IPS-NIHi7 (cell line): ENCODE measurements around the gene ATP2C1.
"Not testable (repeated sequence)": the region's sequence is repeated elsewhere in the genome, so short reads cannot be mapped to it uniquely, and the experiment has no call there.

Experiments used
- DNase-seq: peaks from one replicate; pipeline ENCODE4 v3.0.0; 2012; ENCODE audit warnings: mixed read lengths; ENCODE audit errors: extremely low spot score

The ATP2C1 gene

DNA sequence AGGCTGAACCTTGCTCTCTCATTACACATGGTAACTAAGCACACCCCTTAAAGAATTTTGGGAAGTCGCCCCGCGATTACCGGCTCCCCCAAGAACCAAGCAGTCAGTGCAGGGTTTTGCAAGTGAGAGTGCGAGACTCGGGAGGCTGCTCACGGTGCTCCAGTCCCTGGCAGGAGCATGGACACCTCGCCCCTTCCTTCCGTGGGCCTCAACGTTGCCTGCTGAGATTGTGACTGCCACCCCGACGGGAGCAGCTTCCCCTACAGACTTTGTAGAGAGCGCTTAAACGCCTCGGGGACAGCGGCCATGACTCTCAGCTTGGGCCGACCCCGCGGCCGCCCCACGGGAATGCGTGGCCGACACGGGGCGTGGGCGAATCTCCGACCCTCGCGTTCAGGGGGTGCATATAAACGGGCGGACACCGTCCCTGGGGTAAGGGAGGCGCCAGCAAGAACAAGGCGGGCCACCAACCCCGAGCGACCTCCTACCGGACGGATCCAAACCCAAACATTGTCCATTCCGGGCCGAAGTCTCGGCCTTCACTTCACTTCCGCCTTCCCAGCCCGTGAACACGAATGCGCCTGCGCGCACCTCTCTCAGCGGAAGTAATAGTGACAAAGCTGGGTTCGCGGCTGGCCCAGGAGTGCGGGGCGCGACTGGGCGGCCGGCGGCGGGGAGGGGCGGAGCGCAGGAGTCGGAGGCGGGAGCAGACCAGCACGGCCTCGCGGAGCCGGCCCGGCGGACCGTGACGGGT, at the start of gene ATP2C1:
Gene ATP2C1, plus strand, starts transcription at position 709 of the 754 bp plus-strand sequence. CDS start 686 bp downstream, outside the sequence.
- DNase-seq, result peak; percentile 93

DNA sequence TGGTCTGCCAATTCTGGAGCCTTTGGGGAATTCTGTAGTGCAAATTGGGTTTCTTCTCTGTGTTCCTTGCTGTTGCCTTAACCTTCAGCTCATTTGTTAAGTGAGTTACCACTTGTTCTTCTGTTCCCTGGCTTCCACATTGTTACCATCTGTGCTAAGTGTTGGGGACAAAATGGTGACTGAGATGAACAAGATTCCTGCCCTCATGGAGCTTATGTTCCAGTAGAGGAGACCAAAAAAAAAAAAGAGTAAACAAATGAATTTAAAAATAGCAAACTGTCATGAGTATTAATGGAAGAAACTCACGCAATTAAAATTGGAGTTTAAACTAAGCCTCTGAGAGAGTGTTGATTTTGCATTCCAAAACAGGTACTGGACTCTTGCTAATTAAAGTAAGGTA, 49.4 kb upstream of the ATP2C1 start:
- DNase-seq, result no peak

DNA sequence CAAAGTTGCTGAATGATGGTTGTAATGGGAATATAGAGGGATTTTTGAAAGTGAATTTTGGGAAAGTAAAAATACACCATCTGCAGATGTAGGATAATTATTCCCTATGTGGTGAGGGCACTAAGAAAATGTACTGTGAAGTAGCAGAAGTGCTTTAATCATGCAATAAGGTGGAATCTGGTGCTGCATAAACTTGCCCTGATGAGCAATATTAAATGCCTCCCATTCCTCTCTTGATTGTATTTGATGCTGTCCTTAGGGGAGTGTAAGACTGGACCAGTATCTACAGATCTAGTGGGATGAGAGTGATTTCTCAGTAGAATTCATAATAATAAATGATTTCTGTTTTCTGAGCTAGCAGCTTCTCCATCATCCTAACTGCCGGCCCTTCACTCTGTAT, 47.7 kb upstream of the ATP2C1 start:
- DNase-seq, result no peak

- no peak for DNase-seq
Measured at GRCh38 chr3:130849091-130849552, 44.8 kb upstream of the ATP2C1 start.

- DNase-seq, result no peak
Measured at GRCh38 chr3:130850044-130850797, 43.7 kb upstream of the ATP2C1 start.

GRCh38 chr3:130850843-130851242, 43.0 kb upstream of the ATP2C1 start:
- DNase-seq, result no peak

DNA sequence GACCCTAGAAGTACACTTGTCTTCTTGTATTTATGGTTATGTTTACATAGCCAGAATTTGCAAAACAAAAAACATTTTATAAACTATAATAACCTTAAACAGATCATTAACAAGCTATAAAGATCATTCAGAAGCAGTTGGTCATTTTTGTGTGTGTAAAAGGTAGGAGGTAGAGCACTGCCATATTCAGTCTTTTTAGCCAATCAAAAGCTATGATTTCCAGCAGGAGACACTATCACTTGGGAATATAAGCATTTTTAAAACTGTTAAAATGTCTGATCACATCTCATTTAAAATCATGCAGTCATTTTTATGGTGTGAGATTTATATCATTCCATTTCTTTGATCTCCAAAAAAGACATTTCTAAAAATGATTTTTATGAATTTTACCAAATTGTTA, 42.6 kb upstream of the ATP2C1 start:
- no peak for DNase-seq

DNA sequence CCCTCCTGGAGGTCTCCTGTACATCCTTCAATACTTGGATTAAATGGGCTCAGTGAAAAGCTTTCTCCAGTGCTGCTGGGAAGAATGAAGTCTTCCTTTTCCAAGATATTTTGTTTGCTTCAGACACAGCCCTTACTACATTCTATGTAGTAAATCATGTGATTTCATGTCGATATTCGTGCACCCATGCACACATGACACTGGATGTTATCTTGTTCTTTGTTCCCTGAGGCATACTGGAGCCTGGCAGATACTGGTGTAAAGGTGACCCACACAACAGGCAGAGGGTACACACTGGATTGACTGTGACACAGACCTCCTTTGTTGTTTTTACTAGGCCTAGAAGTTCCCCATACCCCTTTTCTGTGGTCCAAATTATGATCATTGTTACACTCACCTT, 40.3 kb upstream of the ATP2C1 start:
- no peak for DNase-seq

GRCh38 chr3:130854208-130854864, 39.5 kb upstream of the ATP2C1 start:
- DNase-seq, result no peak

DNA sequence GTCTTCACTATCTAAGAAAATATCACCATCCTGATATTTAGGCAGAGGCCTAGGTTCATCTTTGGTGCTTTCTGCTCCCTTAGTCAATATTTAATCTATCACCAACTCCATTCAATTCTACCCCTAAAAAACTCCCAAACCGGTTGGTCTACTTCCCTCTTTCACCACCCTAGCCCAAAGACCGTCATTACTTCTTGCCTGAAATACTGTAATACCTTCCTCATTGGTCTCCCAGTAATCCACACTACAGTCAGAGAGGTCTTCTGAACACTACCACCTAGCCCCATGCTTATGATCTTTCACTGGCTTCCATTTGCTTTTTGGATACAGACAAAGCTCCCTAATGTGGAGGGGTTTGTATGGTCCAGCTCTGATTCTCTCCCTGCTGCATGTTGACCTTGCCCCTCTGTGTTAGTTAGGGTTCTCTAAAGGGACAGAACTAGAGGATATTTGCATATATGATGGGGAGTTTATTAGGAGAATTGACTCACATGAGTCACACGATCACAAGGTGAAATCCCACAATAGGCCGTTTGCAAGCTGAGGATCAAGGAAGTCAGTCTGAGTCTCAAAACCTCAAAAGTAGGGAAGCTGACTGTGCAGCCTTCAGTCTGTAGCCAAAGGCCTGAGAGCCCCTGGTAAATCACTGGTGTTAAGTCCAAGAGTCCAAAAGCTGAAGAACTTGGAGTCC, 36.4 kb upstream of the ATP2C1 start:
- no peak for DNase-seq

DNA sequence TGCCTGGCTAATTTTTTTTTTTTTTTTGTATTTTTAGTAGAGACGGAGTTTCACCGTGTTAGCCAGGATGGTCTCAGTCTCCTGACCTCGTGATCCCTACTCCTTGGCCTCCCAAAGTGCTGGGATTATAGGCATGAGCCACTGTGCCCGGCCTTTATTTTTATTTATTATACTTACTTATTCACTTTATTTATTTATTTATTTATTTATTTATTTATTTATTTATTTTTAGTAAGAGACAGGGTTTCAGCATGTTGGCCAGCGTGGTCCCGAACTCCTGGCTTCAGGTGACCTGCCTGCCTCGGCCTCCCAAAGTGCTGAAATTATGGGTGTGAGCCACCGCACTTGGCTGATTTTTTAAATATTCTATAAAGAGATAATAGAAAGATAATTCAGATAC, 31.8 kb upstream of the ATP2C1 start:
- DNase-seq, result not testable (repeated sequence)

GRCh38 chr3:130865489-130865888, 28.4 kb upstream of the ATP2C1 start:
- no peak for DNase-seq

- DNase-seq, result no peak
Measured at GRCh38 chr3:130866327-130866726, 27.6 kb upstream of the ATP2C1 start.

DNA sequence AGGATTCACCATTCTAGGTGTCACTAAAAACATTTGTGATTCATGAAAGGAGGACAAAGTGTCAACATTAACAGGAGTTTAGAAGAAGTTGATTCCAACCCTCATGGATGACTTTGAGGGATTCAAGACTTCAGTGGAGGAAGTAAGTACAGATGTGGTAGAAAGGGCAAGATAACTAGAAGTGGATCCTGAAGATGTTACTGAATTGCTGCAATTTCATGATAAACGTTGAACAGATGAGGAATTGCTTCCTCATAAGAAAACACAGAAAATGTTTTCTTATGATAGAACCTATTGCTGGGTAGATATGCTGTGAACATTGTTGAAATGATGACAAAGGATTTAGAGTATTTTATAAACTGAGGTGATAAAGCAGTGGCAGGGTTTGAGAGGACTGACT, 23.5 kb upstream of the ATP2C1 start:
- no peak for DNase-seq

DNA sequence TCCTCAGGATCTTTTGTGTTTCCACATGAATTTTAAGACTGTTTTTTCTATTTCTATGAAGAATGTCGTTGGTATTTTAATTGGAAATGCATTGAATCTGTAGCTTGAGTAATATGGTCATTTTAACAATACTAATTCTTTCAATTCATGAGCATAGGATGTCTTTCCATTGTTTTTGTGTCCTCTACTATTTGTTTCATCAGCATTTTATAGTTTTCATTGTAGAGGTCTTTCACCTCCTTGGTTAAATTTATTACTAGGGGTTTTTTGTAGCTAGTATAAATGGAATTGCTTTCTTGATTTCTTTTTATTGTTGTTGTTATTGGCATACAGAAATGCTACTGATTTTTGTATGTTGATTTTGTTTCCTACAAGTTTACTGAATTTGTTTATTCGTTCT, 17.3 kb upstream of the ATP2C1 start:
- DNase-seq, result no peak

DNA sequence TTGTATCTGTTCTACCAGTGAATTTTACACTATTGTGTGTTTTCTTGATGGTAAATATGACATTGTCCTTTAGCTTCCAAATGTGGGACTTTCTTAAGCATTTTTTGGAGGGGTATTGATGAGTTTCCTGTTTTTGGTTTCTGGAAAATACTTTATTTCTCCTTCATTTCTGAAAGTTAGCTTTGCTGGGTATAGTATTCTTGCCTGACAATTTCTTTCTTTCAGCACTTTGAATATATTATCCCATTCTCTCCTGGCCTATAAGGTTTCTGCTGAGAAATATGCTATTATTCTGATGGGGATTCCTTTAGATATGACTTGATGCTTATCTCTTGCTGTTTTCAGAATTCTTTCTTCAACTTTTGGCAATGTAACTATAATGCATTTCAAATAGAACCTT, 15.4 kb upstream of the ATP2C1 start:
- DNase-seq, result no peak

DNA sequence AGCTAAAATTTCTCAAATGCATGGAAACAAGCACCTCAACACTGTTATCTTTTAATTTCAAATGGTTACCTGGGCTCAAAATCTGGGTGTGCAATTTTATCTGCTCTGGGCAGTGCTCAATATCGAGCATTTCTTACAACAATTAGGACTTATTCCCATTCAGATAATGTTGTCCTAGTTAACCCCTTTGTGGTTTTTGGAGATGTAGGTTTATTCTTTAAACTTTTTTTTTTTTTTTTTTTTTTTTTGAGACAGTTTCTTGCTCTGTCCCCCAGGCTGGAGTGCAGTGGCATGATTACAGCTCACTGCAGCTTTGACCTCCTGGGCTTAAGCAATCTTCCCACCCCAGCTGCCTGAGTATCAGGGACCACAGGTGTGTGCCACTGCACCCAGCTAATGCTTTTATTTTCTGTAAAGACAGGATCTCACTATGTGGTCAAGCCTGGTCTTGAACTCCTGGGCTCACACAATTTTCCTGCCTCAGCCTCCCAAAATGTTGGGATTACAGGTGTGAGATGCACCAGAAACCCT, 4.4 kb upstream of the ATP2C1 start:
- DNase-seq, result no peak

GRCh38 chr3:130892759-130893375, 1.0 kb upstream of the ATP2C1 start:
- DNase-seq, result peak; percentile 63

DNA sequence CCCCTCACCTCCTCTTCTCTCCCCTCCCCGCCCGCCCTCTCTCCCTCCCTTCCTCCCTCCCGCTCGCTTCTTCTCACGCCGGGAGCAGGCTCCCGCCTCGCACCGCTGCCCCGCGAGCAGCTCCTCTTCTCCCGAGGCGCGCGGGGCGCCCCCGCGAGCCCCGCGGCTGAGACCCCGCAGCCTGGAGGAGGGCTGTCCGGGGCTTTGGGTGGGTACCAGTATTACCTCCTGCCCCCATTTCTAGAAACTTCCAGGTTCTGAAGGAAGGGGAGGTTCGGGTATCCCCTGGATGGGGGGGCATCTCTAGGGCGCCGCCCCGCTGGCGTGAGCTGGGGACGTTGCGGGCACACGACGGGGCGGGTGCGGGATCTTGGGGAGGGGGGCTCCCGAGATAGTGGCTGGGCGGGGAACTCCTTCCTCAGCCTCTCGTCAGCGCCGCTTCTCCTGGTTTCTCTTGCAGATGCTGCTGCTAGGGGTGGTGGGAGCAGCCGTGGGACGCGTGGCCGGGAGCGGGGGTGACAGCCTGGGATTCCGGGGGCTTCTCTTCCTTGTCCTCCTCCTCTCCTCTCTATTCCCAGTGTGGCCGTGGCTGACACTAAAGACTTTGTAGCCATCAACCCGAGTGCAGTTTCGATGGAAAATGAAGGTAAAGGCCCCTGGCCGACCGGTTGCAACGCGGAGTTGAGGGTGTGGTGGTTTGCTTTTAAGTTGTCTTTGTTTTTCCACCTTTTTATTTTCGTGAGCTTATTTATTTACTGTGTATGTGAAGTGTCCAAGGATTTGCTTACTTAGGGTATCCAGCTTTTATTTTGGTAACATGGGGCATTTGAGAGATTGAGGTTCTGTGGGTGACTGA, 474 bp downstream of the ATP2C1 start:
- DNase-seq, result peak; percentile 30

DNA sequence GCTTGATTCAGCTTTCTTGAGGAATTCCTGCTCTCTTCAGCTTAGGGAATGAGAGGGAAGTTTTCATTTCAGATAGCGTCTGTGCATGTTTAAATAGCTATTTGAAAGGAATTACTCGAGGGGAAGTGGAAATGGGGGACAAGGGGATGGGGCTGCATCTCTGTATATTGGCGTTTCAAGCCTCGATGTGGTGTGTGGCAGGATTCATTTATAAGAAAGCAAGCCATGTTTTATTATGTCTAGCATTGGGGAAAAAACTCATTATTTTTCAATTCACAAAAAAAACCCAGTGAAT, 1.0 kb downstream of the ATP2C1 start:
- no peak for DNase-seq
